Neural cell (in vitro differentiated cells): ENCODE measurements around the gene PPP1R27.

Experiments
- CTCF ChIP-seq: fragments of 450-650 bp; IDR thresholded peaks from 2 replicates; pipeline ENCODE4 v1.5.1; 2014; ENCODE audit warnings: antibody characterized with exemption, mild to moderate bottlenecking, moderate library complexity; ENCODE audit not compliant: poor library complexity, severe bottlenecking
- EZH2 ChIP-seq: fragments of 200-600, 300-800 bp; shearing (Covaris generic), sonication (generic); IDR thresholded peaks from 2 replicates; pipeline ENCODE4 v1.6.1; 2014; ENCODE audit warnings: antibody characterized with exemption, low read length, borderline replicate concordance, mild to moderate bottlenecking; ENCODE audit not compliant: insufficient read depth, poor library complexity, severe bottlenecking
- POLR2AphosphoS5 ChIP-seq: IDR thresholded peaks from 2 replicates; pipeline ENCODE4 v1.6.1; 2012
- REST ChIP-seq: IDR thresholded peaks from 2 replicates; pipeline ENCODE4 v1.6.1; 2012; ENCODE audit warnings: borderline replicate concordance

- TF ChIP-seq CTCF: no peak
- TF ChIP-seq EZH2: no peak
- TF ChIP-seq POLR2AphosphoS5: no peak
- TF ChIP-seq REST: no peak
Observed at GRCh38 chr17:81815646-81815986, 19.2 kb downstream of the PPP1R27 start.
